Breast epithelium (tissue), 4 donors: Measurements from ENCODE around the gene FAM200A. TPM values are rescaled to one million over a fixed set of nuclear protein-coding genes. Genes with fewer than 3 reads are reported as not detected.
"Not testable (repeated sequence)": the region's sequence is repeated elsewhere in the genome, so short reads cannot be mapped to it uniquely, and the experiment has no call there.

Source experiments
- DNase-seq, 2 donors: peaks; one replicate each; pipeline ENCODE4 v3.0.0-alpha.2; 2019; ENCODE audit warnings: low spot score in 2 of 2
- H3K27ac ChIP-seq, 2 donors: fragments of 200-600 bp; sonication (generic) in 1 of 2; one replicate each; pipeline ENCODE4 v1.5.1; 2016 to 2019; ENCODE audit warnings: mild to moderate bottlenecking in 1 of 2
- H3K27me3 ChIP-seq, 2 donors: fragments of 200-600 bp; sonication (generic) in 1 of 2; one replicate each; pipeline versions ENCODE4 v1.5.1 to v1.6.0; 2017 to 2019; ENCODE audit warnings: control low read depth in 1 of 2, mild to moderate bottlenecking in 1 of 2
- H3K36me3 ChIP-seq: fragments of 200-600 bp; one replicate; pipeline ENCODE4 v1.5.1; 2019
- H3K4me1 ChIP-seq, 2 donors: fragments of 200-600 bp; sonication (generic); one replicate each; pipeline ENCODE4 v1.5.1; 2016 to 2019; ENCODE audit warnings: control low read depth in 1 of 2
- H3K4me3 ChIP-seq, 3 donors: fragments of 200-600 bp; sonication (generic); 1 replicate in 2 of 3; 2 replicates in 1 of 3; pipeline ENCODE4 v1.5.1; 2016 to 2019; ENCODE audit warnings: mild to moderate bottlenecking in 3 of 3, moderate library complexity in 2 of 3
- H3K9me3 ChIP-seq, 2 donors: fragments of 200-600 bp; sonication (generic) in 1 of 2; one replicate each; pipeline ENCODE4 v1.5.1; 2016 to 2019; ENCODE audit warnings: control low read depth in 1 of 2
- POLR2A ChIP-seq: fragments of 450-650 bp; IDR thresholded peaks from one replicate; pipeline ENCODE4 v1.6.1; 2016; ENCODE audit warnings: antibody characterized with exemption, mild to moderate bottlenecking, moderate library complexity
- POLR2AphosphoS5 ChIP-seq, 3 donors: sonication (generic); formaldehyde crosslinking; IDR thresholded peaks; one replicate each; pipeline ENCODE4 v1.6.1; 2017; ENCODE audit warnings: antibody characterized with exemption in 3 of 3
- intact Hi-C: fragments of 100-400 bp; cut with DNase I; formaldehyde crosslinking; loops from one replicate; pipeline ENCODE4 v1.15.1; 2023; ENCODE audit warnings: low total_unique reads
- total RNA-seq, 3 donors: library from RNA; depleted of rRNA; stranded (reverse); fragments of >200 nt; gene quantifications; one replicate each; pipeline ENCODE4 v1.1.0, GENCODE V29; 2016
- TF ChIP-seq, protein P1 (sequence below), 3 donors: fragments of 450-650 bp; IDR thresholded peaks; one replicate each; pipeline ENCODE4 v1.5.1; 2016 to 2017; ENCODE audit warnings: antibody characterized with exemption in 3 of 3, mild to moderate bottlenecking in 3 of 3, moderate library complexity in 3 of 3

The FAM200A gene
- total RNA-seq, 3 donors from 2014 or later, result 2.6 to 10.2 (median 5.6) TPM

GRCh38 chr7:99594948-99595745, 43.2 kb upstream of the FAM200A start:
- Histone ChIP-seq H3K4me1 (no peaks in the 10 kb centered on the region), H3K36me3 (no peaks in the 10 kb centered on the region), H3K27me3 (no peaks in the 10 kb centered on the region), H3K27ac (no peak overlapping the region), H3K9me3 (no peaks in the 10 kb centered on the region), H3K4me3 (no peak overlapping the region)
- intact Hi-C loops, result no loop called here
- TF ChIP-seq POLR2AphosphoS5 (IDR thresholded peaks at IDR 0.05), result no peak
- TF ChIP-seq POLR2A, result no peak
- TF ChIP-seq, protein P1, sequence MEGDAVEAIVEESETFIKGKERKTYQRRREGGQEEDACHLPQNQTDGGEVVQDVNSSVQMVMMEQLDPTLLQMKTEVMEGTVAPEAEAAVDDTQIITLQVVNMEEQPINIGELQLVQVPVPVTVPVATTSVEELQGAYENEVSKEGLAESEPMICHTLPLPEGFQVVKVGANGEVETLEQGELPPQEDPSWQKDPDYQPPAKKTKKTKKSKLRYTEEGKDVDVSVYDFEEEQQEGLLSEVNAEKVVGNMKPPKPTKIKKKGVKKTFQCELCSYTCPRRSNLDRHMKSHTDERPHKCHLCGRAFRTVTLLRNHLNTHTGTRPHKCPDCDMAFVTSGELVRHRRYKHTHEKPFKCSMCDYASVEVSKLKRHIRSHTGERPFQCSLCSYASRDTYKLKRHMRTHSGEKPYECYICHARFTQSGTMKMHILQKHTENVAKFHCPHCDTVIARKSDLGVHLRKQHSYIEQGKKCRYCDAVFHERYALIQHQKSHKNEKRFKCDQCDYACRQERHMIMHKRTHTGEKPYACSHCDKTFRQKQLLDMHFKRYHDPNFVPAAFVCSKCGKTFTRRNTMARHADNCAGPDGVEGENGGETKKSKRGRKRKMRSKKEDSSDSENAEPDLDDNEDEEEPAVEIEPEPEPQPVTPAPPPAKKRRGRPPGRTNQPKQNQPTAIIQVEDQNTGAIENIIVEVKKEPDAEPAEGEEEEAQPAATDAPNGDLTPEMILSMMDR (IDR thresholded peaks at IDR 0.05), result no peak
- DNase-seq, result no peak

- no peaks in the 10 kb centered on the region for H3K27me3 ChIP-seq
- intact Hi-C loops, result no loop called here
Observed at GRCh38 chr7:99588868-99589267, 37.0 kb upstream of the FAM200A start.

DNA sequence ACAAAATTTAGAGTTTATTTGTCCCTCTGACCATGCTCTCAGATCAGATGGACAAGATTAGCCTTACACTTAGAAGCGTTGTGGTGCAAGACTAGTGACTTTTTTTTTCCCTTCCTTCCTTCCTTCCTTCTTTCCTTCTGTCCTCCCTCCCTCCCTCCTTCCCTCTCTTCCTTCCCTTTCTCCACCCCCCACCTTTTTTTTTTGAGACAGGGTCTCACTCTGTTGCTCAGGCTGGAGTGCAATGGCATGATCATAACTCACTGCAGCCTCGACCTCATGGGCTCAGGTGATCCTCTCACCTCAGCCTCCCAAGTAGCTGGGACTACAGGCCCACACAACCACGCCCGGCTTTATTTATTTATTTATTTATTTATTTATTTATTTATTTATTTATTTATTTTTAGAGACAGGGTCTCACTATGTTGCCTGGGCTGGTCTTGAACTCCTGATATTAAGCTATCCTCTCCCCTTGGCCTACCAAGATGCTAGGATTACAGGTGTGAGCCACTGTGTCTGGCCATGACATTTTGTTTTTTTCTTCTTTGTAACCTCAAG, 28.9 kb upstream of the FAM200A start:
- peak overlapping the region; percentile 52 to 82 (median 69) for H3K4me3 ChIP-seq
- DNase-seq, H3K36me3 ChIP-seq, H3K9me3 ChIP-seq, H3K27ac ChIP-seq, H3K27me3 ChIP-seq, H3K4me1 ChIP-seq, intact Hi-C loops: not testable (repeated sequence)

More at GRCh38 chr7:99588868-99589267, 37.0 kb upstream of the FAM200A start:
- H3K27ac ChIP-seq, result no peak overlapping the region
- DNase-seq, result no peak
- no peaks in the 10 kb centered on the region for H3K4me1 ChIP-seq
- H3K36me3 ChIP-seq, result no peaks in the 10 kb centered on the region
- no peak overlapping the region for H3K4me3 ChIP-seq
- H3K9me3 ChIP-seq, result no peaks in the 10 kb centered on the region
- TF ChIP-seq POLR2A (no peak), POLR2AphosphoS5 (IDR thresholded peaks at IDR 0.05) (no peak)
- TF ChIP-seq, protein P1 (IDR thresholded peaks at IDR 0.05), result no peak

GRCh38 chr7:99579956-99580777, 28.3 kb upstream of the FAM200A start:
- no peak for DNase-seq
- Histone ChIP-seq H3K9me3 (no peaks in the 10 kb centered on the region), H3K4me3 (peak overlapping the region; percentile 52 to 82 (median 69)), H3K27me3 (no peaks in the 10 kb centered on the region), H3K36me3 (no peaks in the 10 kb centered on the region), H3K27ac (peak overlapping the region; percentile 52 to 74), H3K4me1 (no peaks in the 10 kb centered on the region)
- intact Hi-C loops, result no loop called here
- no peak for TF ChIP-seq POLR2AphosphoS5 (IDR thresholded peaks at IDR 0.05)
- no peak for TF ChIP-seq POLR2A

- H3K9me3 ChIP-seq, result no peaks in the 10 kb centered on the region
- H3K27me3 ChIP-seq, result no peaks in the 10 kb centered on the region
- TF ChIP-seq, protein P1 (IDR thresholded peaks at IDR 0.05), result no peak
- no peak for TF ChIP-seq POLR2AphosphoS5 (IDR thresholded peaks at IDR 0.05)
- TF ChIP-seq POLR2A, result no peak
- no peaks in the 10 kb centered on the region for H3K4me1 ChIP-seq
- DNase-seq, result no peak
- peak overlapping the region in 1 of 2 donors; percentile 74 for H3K27ac ChIP-seq
- H3K36me3 ChIP-seq, result no peaks in the 10 kb centered on the region
- peak overlapping the region; percentile 52 to 82 (median 69) for H3K4me3 ChIP-seq
- intact Hi-C loops, result no loop called here
Observed at GRCh38 chr7:99579281-99579955, 27.5 kb upstream of the FAM200A start.
